ENCODE results near the gene CSPG5.

DNA sequence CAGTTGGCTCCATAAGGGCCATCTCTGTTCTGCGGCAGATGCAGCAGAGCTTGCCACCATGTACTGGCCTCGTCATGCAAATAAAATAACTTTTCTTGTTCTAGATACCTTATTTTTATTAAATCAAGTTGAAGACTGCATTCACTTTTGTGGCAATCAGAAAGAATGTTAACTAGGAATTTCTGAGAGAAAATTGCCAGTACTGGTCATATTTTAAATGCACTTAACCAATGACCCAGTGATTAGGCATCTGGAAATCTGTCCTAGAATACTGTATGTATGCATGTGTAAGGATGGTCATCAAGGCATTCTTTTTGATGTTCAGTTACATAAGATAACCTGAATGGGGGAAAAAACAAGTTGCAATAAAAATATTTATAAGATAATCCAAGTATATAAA is 34.2 kb upstream of the CSPG5 start:
- TF ChIP-seq, protein P1, sequence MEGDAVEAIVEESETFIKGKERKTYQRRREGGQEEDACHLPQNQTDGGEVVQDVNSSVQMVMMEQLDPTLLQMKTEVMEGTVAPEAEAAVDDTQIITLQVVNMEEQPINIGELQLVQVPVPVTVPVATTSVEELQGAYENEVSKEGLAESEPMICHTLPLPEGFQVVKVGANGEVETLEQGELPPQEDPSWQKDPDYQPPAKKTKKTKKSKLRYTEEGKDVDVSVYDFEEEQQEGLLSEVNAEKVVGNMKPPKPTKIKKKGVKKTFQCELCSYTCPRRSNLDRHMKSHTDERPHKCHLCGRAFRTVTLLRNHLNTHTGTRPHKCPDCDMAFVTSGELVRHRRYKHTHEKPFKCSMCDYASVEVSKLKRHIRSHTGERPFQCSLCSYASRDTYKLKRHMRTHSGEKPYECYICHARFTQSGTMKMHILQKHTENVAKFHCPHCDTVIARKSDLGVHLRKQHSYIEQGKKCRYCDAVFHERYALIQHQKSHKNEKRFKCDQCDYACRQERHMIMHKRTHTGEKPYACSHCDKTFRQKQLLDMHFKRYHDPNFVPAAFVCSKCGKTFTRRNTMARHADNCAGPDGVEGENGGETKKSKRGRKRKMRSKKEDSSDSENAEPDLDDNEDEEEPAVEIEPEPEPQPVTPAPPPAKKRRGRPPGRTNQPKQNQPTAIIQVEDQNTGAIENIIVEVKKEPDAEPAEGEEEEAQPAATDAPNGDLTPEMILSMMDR (IDR thresholded peaks at IDR 0.05) = no peak
- no peak for TF ChIP-seq POLR2A (IDR thresholded peaks at IDR 0.05)
